PC-9 (cell line): ENCODE measurements around the gene UBE4B. TPM values are rescaled to one million over a fixed set of nuclear protein-coding genes. Genes with fewer than 3 reads are reported as not detected.
A peak's percentile ranks its signal among the peaks of the same experiment; 100 is the strongest.

Experiments used
- BruUV-seq: library from RNA; stranded (reverse); fragments of 400-500 nt; replicated peaks from 2 replicates; lab custom pipeline; 2021; lab: Mats Ljungman, UMichigan
- CTCF ChIA-PET: fragments of 300-600 bp; sonication (Branson Sonifier 250); formaldehyde crosslinking; loops from one replicate; lab custom pipeline; 2022; ENCODE audit warnings: antibody characterized with exemption; lab: Charles Lee
- POLR2A ChIA-PET: fragments of 300-600 bp; sonication (Branson Sonifier 250); formaldehyde crosslinking; loops from one replicate; lab custom pipeline; 2022; ENCODE audit warnings: antibody characterized with exemption; ENCODE audit not compliant: unreplicated experiment; lab: Charles Lee
- DNase-seq, 2 experiments: peaks; one replicate each; pipeline versions ENCODE4 v3.0.0 to v3.0.0-alpha.2; 2015 to 2022; ENCODE audit warnings: mixed read lengths in 1 of 2
- H2AFZ ChIP-seq: fragments of 200-600 bp; sonication (generic); 2 replicates; pipeline ENCODE4 v1.8.1; 2017; ENCODE audit warnings: antibody characterized with exemption
- H3F3A ChIP-seq: fragments of 200-600 bp; sonication (generic); 2 replicates; pipeline ENCODE4 v1.8.1; 2017; ENCODE audit warnings: antibody characterized with exemption, mild to moderate bottlenecking, low read depth; ENCODE audit not compliant: insufficient read depth
- H3K27ac ChIP-seq: fragments of 200-600 bp; sonication (generic); 2 replicates; pipeline ENCODE4 v1.6.1; 2016; ENCODE audit warnings: mixed run types
- H3K27me3 ChIP-seq: fragments of 200-600 bp; sonication (generic); 2 replicates; pipeline ENCODE4 v1.6.1; 2016; ENCODE audit warnings: low read depth, mixed run types; ENCODE audit not compliant: insufficient read depth
- H3K36me3 ChIP-seq: fragments of 200-600 bp; sonication (generic); 2 replicates; pipeline ENCODE4 v1.6.1; 2016; ENCODE audit warnings: low read depth, mixed run types
- H3K4me1 ChIP-seq: fragments of 200-600 bp; sonication (generic); replicated peaks from 2 replicates; pipeline ENCODE4 v1.6.1; 2016; ENCODE audit warnings: mixed run types; ENCODE audit not compliant: insufficient read depth
- H3K4me2 ChIP-seq: fragments of 200-600 bp; sonication (generic); 2 replicates; pipeline ENCODE4 v1.6.1; 2017; ENCODE audit warnings: mixed run types
- H3K4me3 ChIP-seq: fragments of 200-600 bp; sonication (generic); 2 replicates; pipeline ENCODE4 v1.6.1; 2016; ENCODE audit warnings: mixed run types
- H3K79me2 ChIP-seq: fragments of 200-600 bp; sonication (generic); 2 replicates; pipeline ENCODE4 v1.6.1; 2017; ENCODE audit warnings: low read depth, mixed run types
- H3K9me2 ChIP-seq: fragments of 200-600 bp; sonication (generic); 2 replicates; pipeline ENCODE4 v1.8.1; 2017; ENCODE audit warnings: mild to moderate bottlenecking; ENCODE audit not compliant: insufficient read depth
- H3K9me3 ChIP-seq: fragments of 200-600 bp; sonication (generic); 2 replicates; pipeline ENCODE4 v1.8.1; 2016; ENCODE audit warnings: low read depth; ENCODE audit not compliant: insufficient read depth
- H4K20me1 ChIP-seq: fragments of 200-600 bp; sonication (generic); 2 replicates; pipeline ENCODE4 v1.8.1; 2017; ENCODE audit not compliant: insufficient read depth
- CTCF ChIP-seq: fragments of 200-600 bp; sonication (generic); conservative IDR thresholded peaks from 2 replicates; pipeline ENCODE4 v1.6.1; 2017; ENCODE audit warnings: mixed run types, antibody characterized with exemption, mild to moderate bottlenecking, moderate library complexity
- EZH2 ChIP-seq: fragments of 200-600 bp; sonication (generic); IDR thresholded peaks from 2 replicates; pipeline ENCODE4 v1.8.0; 2017; ENCODE audit warnings: antibody characterized with exemption, low read depth
- intact Hi-C: fragments of 100-400 bp; cut with micrococcal nuclease; formaldehyde crosslinking; loops from one replicate; pipeline ENCODE4 v1.10.0; 2022; ENCODE audit not compliant: unreplicated experiment
- total RNA-seq: library from RNA; stranded (reverse); gene quantifications from 2 replicates; pipeline ENCODE4 v1.2.3, GENCODE V29; 2021

The UBE4B gene
- total RNA-seq, 1 experiment from 2014 or later = 59.1 TPM

- H3K9me2 ChIP-seq = no peaks in the 10 kb centered on the region
- peaks cover 7% of the 10 kb centered on the region; the same call in 1 of the 2 replicates for H3F3A ChIP-seq
- no peak overlapping the region for H3K4me3 ChIP-seq
- H4K20me1 ChIP-seq = no peaks in the 10 kb centered on the region
- H3K4me1 ChIP-seq = peaks cover 11% of the 10 kb centered on the region
- H3K4me2 ChIP-seq = no peak overlapping the region
- peaks cover 21% of the 10 kb centered on the region for H3K79me2 ChIP-seq
- H2AFZ ChIP-seq = no peak overlapping the region
- no peaks in the 10 kb centered on the region for H3K9me3 ChIP-seq
- BruUV-seq = no TSS peak
- no peaks in the 10 kb centered on the region for H3K27me3 ChIP-seq
- no peak for TF ChIP-seq EZH2
- no peak for DNase-seq
- intact Hi-C loops = no loop called here
- ChIA-PET CTCF (interaction anchor here (1.0 kb wide), 1 partner anchor 130 kb away, joined by 4 read pairs; no protein-coding TSS in a partner anchor), POLR2A (no interaction called here)
- no peak overlapping the region for H3K27ac ChIP-seq
- H3K36me3 ChIP-seq = no peaks in the 10 kb centered on the region
Measured at GRCh38 chr1:10208537-10208936, 175.8 kb downstream of the UBE4B start.

- H3F3A ChIP-seq = peaks cover 7% of the 10 kb centered on the region; the same call in 1 of the 2 replicates
- H3K27me3 ChIP-seq = no peaks in the 10 kb centered on the region
- no peak overlapping the region for H3K27ac ChIP-seq
- H3K36me3 ChIP-seq = no peaks in the 10 kb centered on the region
- no peaks in the 10 kb centered on the region for H3K9me2 ChIP-seq
- TF ChIP-seq EZH2 (no peak), CTCF (no peak)
- no peaks in the 10 kb centered on the region for H3K9me3 ChIP-seq
- H3K4me2 ChIP-seq = peak overlapping the region; percentile 82
- peaks cover 11% of the 10 kb centered on the region for H3K4me1 ChIP-seq
- POLR2A ChIA-PET = interaction anchor here (0.6 kb wide), 2 partner anchors 17 to 131 kb away, joined by 4 to 8 read pairs; no protein-coding TSS in a partner anchor
- H2AFZ ChIP-seq = peak overlapping the region; percentile 95
- no peak for DNase-seq
- intact Hi-C loops = no loop called here
- H3K79me2 ChIP-seq = peaks cover 31% of the 10 kb centered on the region
- H4K20me1 ChIP-seq = no peaks in the 10 kb centered on the region
- H3K4me3 ChIP-seq = peak overlapping the region; percentile 88
- CTCF ChIA-PET = interaction anchor here (0.5 to 0.8 kb wide), 4 partner anchors 61 to 1194 kb away, joined by 3 to 8 read pairs (median 6); no protein-coding TSS in a partner anchor
- BruUV-seq = no TSS peak
Measured at GRCh38 chr1:10209590-10209904, 176.8 kb downstream of the UBE4B start.

GRCh38 chr1:10209905-10210810 is 177.4 kb downstream of the UBE4B start, which contains the start of gene KIF1B:
Gene KIF1B (plus strand): TSS chr1:10210570. CDS start chr1:10232329, 21,759 bp downstream.
- Histone ChIP-seq H3K79me2 (peaks cover 34% of the 10 kb centered on the region), H2AFZ (peak within 1 kb of the TSS; percentile 95), H3K36me3 (no peaks in the 10 kb centered on the region), H3K27me3 (no peaks in the 10 kb centered on the region), H3K27ac (peak within 1 kb of the TSS; percentile 45), H4K20me1 (no peaks in the 10 kb centered on the region), H3F3A (peaks cover 7% of the 10 kb centered on the region; the same call in 1 of the 2 replicates), H3K9me2 (no peaks in the 10 kb centered on the region), H3K4me3 (peak within 1 kb of the TSS; percentile 88), H3K4me2 (peak within 1 kb of the TSS; percentile 95), H3K9me3 (no peaks in the 10 kb centered on the region), H3K4me1 (peaks cover 11% of the 10 kb centered on the region)
- no peak for TF ChIP-seq EZH2
- TF ChIP-seq CTCF = peak; percentile 88
- POLR2A ChIA-PET = no interaction called here
- TSS peak; percentile 97 for BruUV-seq
- peak; percentile 80 to 98 for DNase-seq
- CTCF ChIA-PET = interaction anchor here (0.5 to 0.8 kb wide), 5 partner anchors 14 to 1194 kb away, joined by 3 to 8 read pairs (median 5); no protein-coding TSS in a partner anchor
- intact Hi-C loops = loop anchor here (1.0 to 2.0 kb wide), 4 partner anchors 73 to 218 kb away; partner anchors contain the start of gene UBE4B
